Posterior vena cava (tissue), 2 donors: ENCODE data around the gene ATXN10. TPM values are rescaled to one million over a fixed set of nuclear protein-coding genes. Genes with fewer than 3 reads are reported as not detected.
A peak's percentile ranks its signal among the peaks of the same experiment; 100 is the strongest.

Experiments
- DNase-seq: peaks from one replicate; pipeline ENCODE4 v3.0.0-alpha.2; 2020; ENCODE audit warnings: low spot score
- intact Hi-C, 2 donors: fragments of 100-400 bp; cut with DNase I; formaldehyde crosslinking; loops; one replicate each; pipeline versions ENCODE4 v1.14.1 to v1.14.2; 2022 to 2023
- total RNA-seq, 2 donors: library from RNA; stranded (reverse); fragmentation: NEBNext Ultra II Directional; extraction: Animal tissue kit (Norgen Biotek cat#: 25700); gene quantifications; one replicate each; pipeline ENCODE4 v1.2.1, GENCODE V29; 2021
- donor health status: DM: yes; HTN: yes; CAD: no.
- donor health status: DM: yes; HTN: yes; CAD: no.

The ATXN10 gene
- total RNA-seq, 2 donors from 2014 or later = 108 to 117 TPM

DNA sequence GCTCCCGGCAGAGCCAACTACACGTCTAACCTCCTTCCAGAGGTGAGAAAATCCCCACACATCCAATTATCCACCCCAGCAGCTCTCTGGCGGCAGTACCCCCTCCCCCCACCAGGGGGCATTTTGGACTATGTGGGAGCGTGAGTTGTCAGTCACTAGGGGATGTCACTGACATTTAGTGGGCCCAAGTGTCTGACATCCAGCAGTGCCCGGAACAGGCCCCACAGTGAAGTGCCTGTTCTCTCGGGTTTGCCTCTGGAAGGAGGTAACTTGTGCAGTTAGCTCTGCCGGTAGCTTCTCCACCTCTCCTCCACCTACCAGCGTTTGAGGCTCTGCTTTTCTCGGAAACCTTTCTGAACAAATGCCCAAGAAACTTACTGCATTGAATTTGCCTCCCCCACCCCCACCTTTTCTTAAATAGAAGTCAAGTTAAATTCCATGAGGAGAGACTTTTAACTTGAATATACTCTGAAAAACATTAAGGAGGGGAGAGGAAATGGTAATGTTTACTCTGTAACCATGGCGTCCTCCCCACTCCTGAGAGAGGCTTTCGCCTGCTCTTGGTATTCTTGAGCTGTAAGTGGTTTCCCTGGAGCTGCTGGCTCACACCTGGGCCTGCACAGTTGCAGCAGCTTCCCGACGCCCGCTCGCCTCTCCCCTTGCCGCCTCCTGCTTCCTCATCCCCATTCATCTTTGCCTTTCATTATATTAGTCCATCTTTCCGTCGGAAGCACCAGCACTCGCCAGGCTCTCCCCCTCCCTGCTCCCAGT, 192.5 kb downstream of the ATXN10 start:
- DNase-seq = peak; percentile 85
- intact Hi-C loops = no loop called here

DNA sequence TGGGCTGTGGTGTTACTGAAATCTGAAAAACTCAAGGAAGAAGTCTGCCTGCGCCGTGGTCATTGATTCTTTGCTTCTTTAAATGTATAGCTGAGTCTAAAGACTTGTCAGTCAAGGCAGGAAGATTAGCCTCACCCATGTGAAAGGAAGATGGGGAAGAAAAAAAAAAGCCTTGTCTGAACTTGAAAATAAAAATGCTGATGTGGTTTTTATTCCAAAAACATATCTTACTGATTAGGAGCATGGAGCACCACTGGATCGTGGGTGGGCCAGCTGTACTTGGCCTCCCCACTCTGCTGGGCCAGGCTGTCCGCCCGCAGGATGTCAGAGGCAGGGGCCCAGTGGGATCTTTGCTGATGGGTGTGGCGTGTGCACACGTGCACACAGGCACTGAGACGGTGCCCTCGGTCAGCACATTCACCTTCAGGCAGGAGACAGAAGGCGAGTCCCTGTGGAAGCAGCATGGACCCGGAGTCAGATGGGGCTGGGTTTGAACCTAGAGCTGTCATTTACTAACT, 193.4 kb downstream of the ATXN10 start:
- intact Hi-C loops = no loop called here
- no peak for DNase-seq

DNA sequence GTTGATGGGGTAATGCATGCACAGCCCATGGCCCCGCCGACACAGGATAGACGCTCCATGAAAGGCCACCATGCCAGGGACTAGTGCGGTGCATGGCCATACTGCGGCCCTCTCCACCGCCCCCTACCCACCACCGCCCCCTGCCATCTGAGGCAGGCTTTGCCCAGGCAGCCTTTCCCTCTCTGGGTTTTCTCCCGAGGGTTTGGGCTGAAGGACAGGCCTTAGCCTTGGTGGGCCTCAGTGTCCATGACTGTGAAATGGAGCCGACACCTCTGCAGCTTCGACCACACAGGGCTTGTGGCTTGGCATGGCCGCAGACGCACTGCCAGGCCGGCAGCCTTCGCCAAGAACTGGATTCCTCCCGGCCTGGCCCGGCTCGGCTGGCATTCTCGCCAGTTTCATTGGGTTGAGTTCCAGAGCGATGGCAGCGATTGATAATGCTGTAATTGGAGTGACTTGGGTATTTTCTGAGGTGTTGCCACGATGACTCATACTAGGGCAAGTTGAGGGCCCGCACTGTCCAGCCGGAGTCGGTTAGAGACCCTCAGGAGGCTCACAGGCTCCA, 194.0 kb downstream of the ATXN10 start:
- intact Hi-C loops = no loop called here
- DNase-seq = peak; percentile 76

DNA sequence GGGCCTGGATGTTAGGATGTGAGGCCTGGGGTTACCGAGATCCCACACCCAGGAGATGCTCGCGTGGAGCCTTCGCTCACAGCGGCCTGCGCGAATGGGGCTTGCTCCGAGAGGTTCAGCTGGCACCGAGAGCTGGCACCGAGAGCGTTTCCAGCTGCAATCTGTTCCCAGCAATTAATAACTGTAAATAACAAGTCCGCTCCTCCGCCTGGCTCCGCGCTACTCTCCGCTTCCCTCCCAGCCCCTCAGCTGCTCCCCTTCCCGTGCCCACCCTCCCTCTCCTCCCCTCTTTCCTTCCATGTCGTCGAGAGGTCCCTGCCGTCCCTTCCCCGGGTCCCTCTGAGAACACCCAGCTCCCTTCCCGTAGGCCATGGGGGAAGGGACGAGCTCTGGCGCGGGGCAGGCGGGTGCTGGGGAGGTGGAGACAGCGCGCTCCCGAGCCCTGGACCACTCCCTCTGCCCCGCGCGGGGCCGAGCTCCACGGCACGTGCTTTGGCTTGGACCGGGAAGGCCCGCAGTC, 194.6 kb downstream of the ATXN10 start:
- intact Hi-C loops = no loop called here
- peak; percentile 77 for DNase-seq

DNA sequence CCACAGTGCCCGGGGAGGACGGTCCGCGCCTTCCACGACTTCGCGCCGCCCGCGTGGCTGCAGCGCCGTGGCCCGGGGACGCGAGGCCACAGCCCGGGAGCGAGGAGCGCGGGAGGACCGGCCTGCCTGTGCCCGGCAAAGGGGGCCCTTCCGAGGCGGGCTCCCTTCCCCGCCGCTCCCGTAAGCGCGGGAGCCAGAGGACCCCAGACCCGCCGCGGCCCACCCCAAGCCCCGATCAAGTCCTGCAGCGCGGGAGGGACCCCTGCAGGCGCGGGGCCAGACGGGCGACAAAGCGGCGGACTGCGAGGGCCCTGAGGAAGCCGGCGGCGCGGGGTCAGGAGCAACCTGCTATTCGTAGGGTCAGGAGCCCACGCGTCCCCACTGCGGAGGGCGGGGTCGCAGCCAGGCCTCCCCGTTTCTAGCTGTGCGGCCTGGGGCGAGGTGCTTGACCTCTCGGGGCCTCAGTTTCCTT, 195.0 kb downstream of the ATXN10 start:
- intact Hi-C loops = no loop called here
- no peak for DNase-seq

DNA sequence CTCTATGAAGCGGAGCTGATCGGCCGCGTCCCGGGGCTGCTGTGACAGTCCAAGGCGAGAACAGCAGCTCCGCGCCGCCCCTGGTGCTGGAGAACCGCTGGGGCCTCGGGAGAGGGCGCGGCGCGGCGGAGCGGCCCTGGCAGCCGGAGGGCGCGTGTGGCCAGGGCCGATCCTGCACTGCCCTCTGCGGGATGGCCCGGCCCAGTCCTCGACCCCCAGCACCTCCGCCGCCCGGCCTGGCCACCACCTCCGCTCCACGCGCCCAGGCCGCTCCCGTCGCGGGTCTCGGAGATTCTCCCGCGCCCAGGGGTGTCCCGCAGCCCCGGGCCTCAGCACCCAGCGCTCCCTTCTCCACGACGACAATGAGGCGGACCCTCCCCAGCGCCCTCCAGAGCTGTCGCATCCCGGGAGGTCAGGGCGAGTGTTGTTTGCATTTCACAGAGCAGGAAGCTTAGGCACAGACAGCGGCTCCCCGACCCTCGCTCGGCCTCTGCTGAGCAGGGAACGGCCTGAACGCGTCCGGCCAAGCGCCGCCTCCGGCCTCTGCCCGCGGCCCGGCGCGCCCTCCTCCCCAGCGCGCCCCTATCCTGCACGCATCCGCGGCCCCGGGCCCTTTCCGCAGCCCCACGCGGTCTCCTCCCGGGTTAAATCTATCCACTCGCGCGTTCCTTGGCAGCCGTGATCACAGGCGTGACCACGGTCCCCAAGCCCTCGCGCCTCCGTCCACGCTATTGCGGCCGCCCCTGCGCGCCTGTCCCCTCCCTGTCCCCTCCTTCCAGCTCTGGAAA, 195.7 kb downstream of the ATXN10 start:
- peak; percentile 76 for DNase-seq

DNA sequence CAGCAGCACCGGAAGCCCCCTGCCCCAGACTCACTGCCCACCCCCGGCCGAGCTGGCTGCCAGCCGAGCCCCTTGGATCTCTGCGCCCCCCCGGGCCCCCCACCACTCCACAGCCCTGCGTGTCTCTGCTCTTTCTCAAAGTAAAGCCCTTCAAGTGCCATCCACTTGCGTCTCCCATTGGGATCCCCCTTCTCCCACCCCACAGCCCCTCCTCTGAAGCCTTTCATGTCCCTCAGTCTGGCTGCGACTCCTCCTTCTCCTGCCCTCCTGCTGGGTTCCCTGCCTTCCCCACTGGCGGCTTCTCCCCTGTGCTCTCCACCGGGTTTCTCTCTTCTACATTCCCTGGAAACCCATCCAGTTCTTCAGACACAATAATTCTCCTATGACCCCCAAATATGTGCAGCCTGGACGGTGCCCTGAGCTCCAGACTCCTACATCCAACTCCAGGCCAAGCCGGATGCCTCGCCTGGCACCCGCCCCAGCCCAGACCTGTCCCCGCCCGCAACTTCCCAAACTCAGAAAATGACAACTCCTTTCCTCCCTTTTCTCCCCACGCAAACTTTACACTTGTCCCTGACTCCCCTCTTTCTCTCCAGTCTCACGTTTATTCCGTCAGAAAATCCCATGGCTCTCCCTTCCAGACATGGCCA, 196.4 kb downstream of the ATXN10 start:
- intact Hi-C loops = no loop called here
- DNase-seq = no peak

More for the DNA sequence above, 195.7 kb downstream of the ATXN10 start:
- intact Hi-C loops = no loop called here

DNA sequence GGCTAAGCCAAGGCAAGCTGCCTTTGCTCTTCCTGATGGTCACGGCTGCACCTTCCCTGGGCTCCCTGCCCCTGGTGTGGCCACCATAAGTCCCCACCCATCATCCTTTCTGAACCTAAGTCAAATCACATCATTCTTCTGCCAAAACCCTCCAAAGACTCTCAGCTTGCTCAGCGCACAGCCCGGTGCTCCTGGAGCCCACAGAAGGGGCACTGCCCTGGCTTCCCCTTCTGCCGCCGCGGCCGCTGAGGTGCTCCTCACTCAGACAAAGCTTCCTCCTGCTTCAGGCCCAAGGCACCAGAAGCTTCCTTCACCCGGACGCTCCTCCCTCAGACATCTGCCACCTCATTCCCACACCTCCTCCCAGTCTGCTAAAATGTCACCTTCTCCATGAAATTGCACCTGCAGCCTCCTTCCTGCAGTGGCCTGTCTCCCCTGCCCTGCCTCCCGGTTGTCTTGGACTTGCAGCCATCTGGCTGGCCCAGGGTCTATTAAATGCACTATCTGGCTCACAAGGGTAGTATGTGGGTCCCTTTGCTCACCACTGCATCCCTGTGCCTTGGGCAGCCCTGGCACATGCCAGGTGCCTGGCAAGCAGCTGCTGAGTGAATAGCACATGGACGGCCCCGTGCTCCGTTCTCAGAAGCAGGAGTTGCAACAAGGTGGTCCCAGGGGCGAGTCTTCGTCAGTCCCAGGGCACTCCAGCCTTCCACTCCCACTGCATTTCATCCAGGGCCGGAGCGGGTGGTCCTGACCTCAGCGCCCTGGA, 197.1 kb downstream of the ATXN10 start:
- intact Hi-C loops = no loop called here
- DNase-seq = no peak

DNA sequence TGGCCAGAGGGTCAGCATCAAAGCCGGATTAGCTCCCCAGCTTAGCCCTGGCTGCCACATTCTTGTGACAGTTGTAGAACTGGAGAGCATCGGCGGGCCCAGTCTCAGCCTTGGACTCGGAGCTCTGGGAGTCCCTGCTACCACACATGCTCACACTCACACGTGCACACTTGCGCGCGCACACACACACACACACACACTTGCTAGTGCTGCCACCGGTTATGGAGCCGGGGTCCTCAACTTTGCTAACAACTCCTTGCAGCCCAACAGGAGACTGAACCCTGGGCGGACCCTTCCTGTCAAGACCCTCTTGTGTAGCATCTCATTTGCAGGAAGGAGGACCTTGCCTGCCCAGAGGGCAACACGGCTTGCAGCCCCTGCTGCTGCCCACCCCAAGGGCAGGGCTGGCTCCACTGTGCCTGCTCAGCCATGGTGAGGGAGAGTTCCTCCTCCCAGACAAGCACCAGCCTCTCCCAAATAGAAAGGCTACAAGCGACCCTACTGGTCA, 197.8 kb downstream of the ATXN10 start:
- intact Hi-C loops = no loop called here
- peak; percentile 70 for DNase-seq

DNA sequence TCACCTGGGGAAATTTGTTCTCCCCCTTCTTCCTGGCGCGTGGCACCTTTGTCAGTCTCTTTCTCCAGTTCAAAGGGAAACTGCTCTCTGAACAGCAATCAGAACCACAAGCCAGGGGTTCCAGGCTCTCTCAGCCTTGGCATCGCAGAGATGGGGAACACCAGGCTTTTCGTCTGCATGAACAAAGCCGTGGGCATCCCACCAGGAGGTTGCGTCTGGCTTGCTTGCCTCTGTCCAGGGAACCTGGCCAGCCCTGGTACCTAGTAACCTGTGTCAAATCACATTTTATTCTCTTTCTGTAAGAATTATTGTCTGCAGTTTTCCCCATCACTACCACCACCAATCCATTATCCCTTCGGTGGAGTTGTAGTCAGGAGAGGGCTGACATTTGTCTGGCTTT, 198.4 kb downstream of the ATXN10 start:
- no peak for DNase-seq
- intact Hi-C loops = no loop called here

DNA sequence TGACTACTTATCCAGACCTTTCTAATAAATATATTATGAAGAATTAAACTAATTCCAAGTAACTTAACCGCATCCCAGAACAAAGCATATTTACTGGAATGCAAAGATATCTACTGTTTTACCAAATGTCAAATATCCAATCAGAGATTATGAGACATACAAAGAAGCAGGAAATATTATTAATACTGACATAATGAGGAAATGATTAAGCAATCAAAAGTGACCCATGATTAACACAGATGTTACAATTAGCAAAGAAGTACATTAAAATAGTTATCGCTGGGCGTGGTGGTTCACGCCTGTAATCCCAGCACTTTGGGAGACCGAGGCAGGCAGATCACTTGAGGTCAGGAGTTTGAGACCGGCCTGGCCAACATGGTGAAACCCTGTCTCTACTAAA, 200.1 kb downstream of the ATXN10 start:
- no peak for DNase-seq
- intact Hi-C loops = no loop called here

DNA sequence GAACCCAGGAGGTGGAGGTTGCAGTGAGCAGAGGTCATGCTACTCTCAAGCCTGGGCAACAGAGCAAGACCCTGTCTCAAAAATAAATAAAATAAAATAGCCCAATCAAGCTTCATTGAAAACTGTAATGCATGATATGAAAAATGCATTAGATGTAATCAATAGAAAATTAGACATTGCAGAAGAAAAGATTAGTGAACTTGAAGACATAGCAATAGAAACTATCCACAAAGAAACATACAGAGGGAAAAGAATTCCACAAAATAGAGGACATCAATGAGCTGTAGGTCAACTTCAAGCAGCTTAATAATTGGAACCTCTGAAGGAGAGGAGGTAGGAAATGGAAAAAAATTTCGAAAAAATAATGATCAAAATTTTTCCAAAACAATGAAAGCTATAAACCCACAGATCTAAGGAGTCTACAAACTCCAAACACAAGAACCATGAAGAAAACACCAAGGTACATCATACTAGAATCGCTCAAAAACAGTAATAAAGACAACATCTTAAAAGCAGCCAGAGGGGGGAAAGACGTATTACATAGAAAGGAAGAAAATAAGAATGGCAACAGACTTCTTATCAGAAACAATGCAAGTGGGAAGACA, 201.1 kb downstream of the ATXN10 start:
- intact Hi-C loops = no loop called here
- DNase-seq = no peak

DNA sequence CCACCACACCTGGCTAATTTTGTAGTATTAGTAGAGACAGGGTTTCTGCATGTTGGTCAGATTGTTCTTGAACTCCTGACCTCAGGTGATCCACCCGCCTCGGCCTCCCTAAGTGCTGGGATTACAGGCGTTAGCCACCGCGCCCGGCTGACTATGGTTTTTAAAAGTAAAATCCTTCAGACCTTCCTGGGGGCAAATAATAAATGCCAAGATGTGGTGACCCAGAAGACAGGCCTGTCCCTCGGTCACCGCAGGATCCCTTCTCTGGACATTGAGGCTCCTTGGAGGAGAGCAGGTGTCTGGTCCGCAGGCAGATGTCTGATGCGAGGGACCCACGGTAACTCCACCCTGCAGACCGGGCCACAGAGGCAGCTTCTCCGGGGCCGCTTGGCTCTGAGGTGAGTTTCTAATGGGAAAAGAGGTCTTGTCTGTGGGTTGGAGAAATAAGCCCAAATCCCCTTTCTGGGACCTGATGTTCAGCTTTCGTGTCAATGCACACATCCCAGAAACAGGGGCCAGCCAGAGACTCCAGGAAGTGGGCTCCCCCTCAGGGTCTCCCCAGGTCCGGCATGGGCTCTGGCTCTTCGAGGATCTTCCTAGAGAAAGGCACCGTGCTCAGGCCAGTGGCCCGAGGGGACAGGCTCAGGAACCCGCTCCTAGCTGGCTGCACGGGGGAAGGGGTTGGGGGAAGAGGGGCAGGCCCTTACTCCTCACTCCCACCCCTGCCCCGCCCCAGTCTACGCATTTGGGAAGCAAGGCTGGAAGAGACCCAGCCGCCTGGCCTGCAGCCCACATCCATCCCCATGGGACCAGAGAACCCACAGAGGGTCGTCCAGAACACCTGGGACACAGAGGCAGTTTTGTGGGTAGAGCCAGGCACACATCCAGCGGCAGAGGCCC, 204.8 kb downstream of the ATXN10 start:
- peak; percentile 74 for DNase-seq
- intact Hi-C loops = no loop called here

DNA sequence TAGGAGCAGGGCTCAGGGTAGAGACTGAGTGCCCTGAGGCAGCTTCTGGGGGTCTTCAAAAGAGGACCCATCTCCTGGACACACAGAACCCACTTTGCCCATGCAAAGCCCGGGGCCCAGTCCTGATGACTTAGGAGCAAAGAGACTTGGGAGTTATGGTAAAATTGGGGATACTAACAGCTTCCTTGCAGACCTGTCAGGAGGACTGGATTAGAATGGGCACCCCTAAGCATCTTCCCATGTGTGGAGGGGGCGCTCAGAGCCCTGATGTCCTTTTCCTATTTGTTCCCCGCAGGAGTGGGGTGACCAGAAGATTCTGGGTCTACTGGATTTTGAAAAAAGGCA, 205.4 kb downstream of the ATXN10 start:
- no peak for DNase-seq
- intact Hi-C loops = no loop called here

DNA sequence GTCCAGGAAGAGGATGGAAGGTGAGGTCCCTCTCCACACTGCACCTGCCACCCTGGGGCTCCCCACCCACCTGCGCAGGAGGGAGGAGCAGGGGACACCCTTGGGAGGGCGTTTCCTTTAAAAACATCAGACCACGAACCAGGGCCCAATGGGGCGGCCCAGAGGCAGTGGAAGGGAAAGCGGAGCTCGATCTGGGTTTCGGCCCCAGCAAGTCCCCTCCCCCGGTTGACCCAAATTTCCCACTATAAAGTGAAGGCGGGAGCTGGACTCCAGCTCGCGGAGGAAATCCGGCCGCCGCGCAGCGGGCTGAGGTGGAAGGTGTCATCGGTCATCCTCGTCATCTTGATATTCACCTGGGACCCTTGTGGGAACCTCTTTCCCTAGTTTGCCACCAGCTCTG, 206.0 kb downstream of the ATXN10 start:
- intact Hi-C loops = no loop called here
- no peak for DNase-seq

DNA sequence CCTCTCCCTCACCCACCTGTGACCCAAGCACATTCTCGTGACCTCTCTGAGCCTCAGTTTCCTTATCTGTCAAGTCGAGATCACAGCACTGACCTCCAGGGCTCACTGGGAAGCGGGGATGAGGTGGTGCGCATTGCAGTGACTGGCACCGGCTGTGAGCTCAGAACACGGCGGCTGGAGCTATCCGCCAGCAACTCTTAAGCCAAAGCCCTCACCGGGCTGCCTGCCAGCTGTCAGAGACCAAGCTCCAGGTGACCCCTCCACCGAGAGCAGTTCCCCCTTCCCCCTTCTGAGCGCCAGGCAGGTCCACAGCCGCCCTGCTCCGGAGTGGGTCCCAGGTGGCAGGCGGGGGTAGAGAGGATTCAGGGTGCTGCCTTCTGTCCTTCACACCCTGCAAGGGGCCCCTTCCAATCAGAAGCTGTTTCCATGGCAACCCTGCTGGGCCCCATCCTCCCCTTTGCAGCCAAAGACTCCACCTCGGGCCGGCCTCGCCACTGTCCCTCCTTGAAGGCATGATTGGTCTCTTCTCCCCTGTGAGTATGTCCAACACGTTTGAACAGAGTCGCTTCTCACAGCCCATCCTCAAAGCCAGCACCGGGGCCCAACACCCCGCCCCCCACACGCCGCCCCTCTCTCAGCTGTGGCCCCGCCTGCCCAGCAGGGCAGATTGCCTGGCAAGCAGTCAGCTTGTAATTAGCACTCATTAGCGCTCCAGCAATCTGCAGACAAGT, 206.6 kb downstream of the ATXN10 start:
- peak; percentile 81 for DNase-seq
- intact Hi-C loops = no loop called here
